ENCODE data around the gene CMTM2. TPM values are rescaled to one million over a fixed set of nuclear protein-coding genes. Genes with fewer than 3 reads are reported as not detected.

CMTM2 gene
- total RNA-seq, 5 donors from 2014 or later (not counting 1 experiment from before 2014, with no cell fraction given), result 0.26 to 0.62 TPM; not detected in 3

- ATAC-seq (replicated peaks in 1 of 4), result no peak
- WGBS (ENCODE audit: insufficient coverage), result 40% methylated on average over 1 of the region's 1 CpG
- Mint-ChIP-seq H3K36me3 (peaks cover 18% of the 10 kb centered on the region), H3K27ac (peak overlapping the region; percentile 81 to 82), H3K27me3 (no peaks in the 10 kb centered on the region), H3K9me3 (no peaks in the 10 kb centered on the region), H3K4me3 (no peak overlapping the region), H3K4me1 (peaks cover 71 to 87% (median 84%) of the 10 kb centered on the region in 3 donors)
- Histone ChIP-seq H3K9me3 (no peaks in the 10 kb centered on the region), H3K36me3 (ENCODE audit: control insufficient read depth in 2 of 2, extremely low read depth in 1 of 2, insufficient read depth in 1 of 2, low read length in 1 of 2) (peaks cover 4 to 51% of the 10 kb centered on the region in 2 donors), H3K4me1 (ENCODE audit: control insufficient read depth in 1 of 2, extremely low read depth in 1 of 2, insufficient read depth in 2 of 2, low read length in 2 of 2) (peaks cover 5 to 39% of the 10 kb centered on the region in 2 experiments), H3K4me3 (ENCODE audit: control insufficient read depth in 1 of 2, extremely low read depth in 1 of 2, low read length in 1 of 2) (no peak overlapping the region), H3K27me3 (replicated peaks in 1 of 2; ENCODE audit: control insufficient read depth in 2 of 2, extremely low read depth in 1 of 2, insufficient read depth in 2 of 2, low read length in 1 of 2) (no peaks in the 10 kb centered on the region), H3K27ac (ENCODE audit: low read length) (peak overlapping the region; percentile 11)
- CTCF ChIA-PET, result interaction anchor here in 1 of 2 donors (0.7 kb wide), 1 partner anchor 49 kb away, joined by 3 read pairs; no protein-coding TSS in a partner anchor
- POLR2A ChIA-PET, result interaction anchor here (0.6 kb wide), 2 partner anchors 9 to 134 kb away, joined by 5 to 7 read pairs; no protein-coding TSS in a partner anchor
- no peak for DNase-seq
Observed at GRCh38 chr16:66560107-66560506, 19.2 kb upstream of the CMTM2 start.

- Mint-ChIP-seq H3K27ac (peak overlapping the region; percentile 82 to 90), H3K36me3 (peaks cover 22% of the 10 kb centered on the region), H3K4me3 (peak overlapping the region in 2 of 3 donors; percentile 1), H3K27me3 (no peaks in the 10 kb centered on the region), H3K4me1 (peaks cover 58 to 75% (median 70%) of the 10 kb centered on the region in 3 donors), H3K9me3 (no peaks in the 10 kb centered on the region)
- WGBS (ENCODE audit: insufficient coverage), result no CpG with 5 or more reads among the region's 3 CpGs
- DNase-seq (no peak), ATAC-seq (replicated peaks in 1 of 4) (no peak)
- ChIA-PET POLR2A (no interaction called here), CTCF (interaction anchor here (0.5 to 3.9 kb wide), 15 partner anchors 8 to 190 kb away, joined by 3 to 29 read pairs (median 6); partner anchors contain the start of genes CKLF (in 1 of the 2), CMTM3 (in 1 of the 2) and DYNC1LI2 (in 1 of the 2))
- peaks cover 5 to 32% of the 10 kb centered on the region in 2 experiments for H3K4me1 ChIP-seq (ENCODE audit: control insufficient read depth in 1 of 2, extremely low read depth in 1 of 2, insufficient read depth in 2 of 2, low read length in 2 of 2)
- peak overlapping the region; percentile 30 for H3K27ac ChIP-seq (ENCODE audit: low read length)
- H3K27me3 ChIP-seq (replicated peaks in 1 of 2; ENCODE audit: control insufficient read depth in 2 of 2, extremely low read depth in 1 of 2, insufficient read depth in 2 of 2, low read length in 1 of 2), result no peaks in the 10 kb centered on the region
- no peak overlapping the region for H3K4me3 ChIP-seq (ENCODE audit: control insufficient read depth in 1 of 2, extremely low read depth in 1 of 2, low read length in 1 of 2)
- H3K9me3 ChIP-seq, result no peaks in the 10 kb centered on the region
- H3K36me3 ChIP-seq (ENCODE audit: control insufficient read depth in 2 of 2, extremely low read depth in 1 of 2, insufficient read depth in 1 of 2, low read length in 1 of 2), result peaks cover 4 to 61% of the 10 kb centered on the region in 2 donors
Observed at GRCh38 chr16:66561381-66562080, 17.7 kb upstream of the CMTM2 start.

GRCh38 chr16:66562409-66562808 lies 16.9 kb upstream of the CMTM2 start:
- Histone ChIP-seq H3K36me3 (ENCODE audit: control insufficient read depth in 2 of 2, extremely low read depth in 1 of 2, insufficient read depth in 1 of 2, low read length in 1 of 2) (peaks cover 4 to 69% of the 10 kb centered on the region in 2 donors), H3K9me3 (no peaks in the 10 kb centered on the region), H3K27ac (ENCODE audit: low read length) (peak overlapping the region; percentile 19), H3K27me3 (replicated peaks in 1 of 2; ENCODE audit: control insufficient read depth in 2 of 2, extremely low read depth in 1 of 2, insufficient read depth in 2 of 2, low read length in 1 of 2) (no peaks in the 10 kb centered on the region), H3K4me1 (ENCODE audit: control insufficient read depth in 1 of 2, extremely low read depth in 1 of 2, insufficient read depth in 2 of 2, low read length in 2 of 2) (peaks cover 5 to 29% of the 10 kb centered on the region in 2 experiments), H3K4me3 (ENCODE audit: control insufficient read depth in 1 of 2, extremely low read depth in 1 of 2, low read length in 1 of 2) (no peak overlapping the region)
- Mint-ChIP-seq H3K4me3 (no peak overlapping the region), H3K9me3 (no peaks in the 10 kb centered on the region), H3K27ac (peak overlapping the region; percentile 78 to 81), H3K27me3 (no peaks in the 10 kb centered on the region), H3K4me1 (peaks cover 55 to 67% (median 66%) of the 10 kb centered on the region in 3 donors), H3K36me3 (peaks cover 29% of the 10 kb centered on the region)
- ChIA-PET CTCF (interaction anchor here (0.6 to 3.9 kb wide), 19 partner anchors 9 to 311 kb away, joined by 3 to 29 read pairs (median 5); partner anchors contain the start of genes CKLF (in 1 of the 2), CMTM3 (in 1 of the 2) and DYNC1LI2 (in 1 of the 2)), POLR2A (interaction anchor here (0.7 to 1.5 kb wide), 2 partner anchors 9 to 17 kb away, joined by 3 to 8 read pairs; partner anchors contain the start of gene CMTM2 (in 1 of the 2))
- DNase-seq (peak in 1 of 35 experiments; percentile 51), ATAC-seq (replicated peaks in 1 of 4) (peak in 3 of 4 experiments; percentile 60 to 78 (median 64))
- no CpG with 5 or more reads among the region's 1 CpG for WGBS (ENCODE audit: insufficient coverage)

GRCh38 chr16:66562986-66563385 lies 16.3 kb upstream of the CMTM2 start:
- peaks cover 51 to 63% (median 61%) of the 10 kb centered on the region in 3 donors for H3K4me1 Mint-ChIP-seq
- H3K27me3 ChIP-seq (replicated peaks in 1 of 2; ENCODE audit: control insufficient read depth in 2 of 2, extremely low read depth in 1 of 2, insufficient read depth in 2 of 2, low read length in 1 of 2), result no peaks in the 10 kb centered on the region
- peaks cover 5 to 29% of the 10 kb centered on the region in 2 experiments for H3K4me1 ChIP-seq (ENCODE audit: control insufficient read depth in 1 of 2, extremely low read depth in 1 of 2, insufficient read depth in 2 of 2, low read length in 2 of 2)
- ChIA-PET POLR2A (interaction anchor here (0.7 to 1.5 kb wide), 3 partner anchors 9 to 17 kb away, joined by 3 to 8 read pairs (median 3); partner anchors contain the start of gene CMTM2 (in 1 of the 2)), CTCF (interaction anchor here (0.5 to 3.9 kb wide), 22 partner anchors 9 to 530 kb away, joined by 3 to 29 read pairs (median 5); partner anchors contain the start of genes CKLF (in 1 of the 2), CMTM3 (in 1 of the 2) and DYNC1LI2 (in 1 of the 2))
- H3K36me3 ChIP-seq (ENCODE audit: control insufficient read depth in 2 of 2, extremely low read depth in 1 of 2, insufficient read depth in 1 of 2, low read length in 1 of 2), result peaks cover 4 to 63% of the 10 kb centered on the region in 2 donors
- DNase-seq (no peak), ATAC-seq (replicated peaks in 1 of 4) (no peak)
- H3K27ac Mint-ChIP-seq, result peak overlapping the region; percentile 78 to 81
- H3K9me3 Mint-ChIP-seq, result no peaks in the 10 kb centered on the region
- H3K27ac ChIP-seq (ENCODE audit: low read length), result peak overlapping the region; percentile 7
- no peaks in the 10 kb centered on the region for H3K9me3 ChIP-seq
- H3K27me3 Mint-ChIP-seq, result no peaks in the 10 kb centered on the region
- H3K4me3 Mint-ChIP-seq, result peak overlapping the region in 2 of 3 donors; percentile 13 to 44
- WGBS (ENCODE audit: insufficient coverage), result 83% methylated on average over 1 of the region's 2 CpGs
- H3K4me3 ChIP-seq (ENCODE audit: control insufficient read depth in 1 of 2, extremely low read depth in 1 of 2, low read length in 1 of 2), result no peak overlapping the region
- peaks cover 32% of the 10 kb centered on the region for H3K36me3 Mint-ChIP-seq

GRCh38 chr16:66563574-66564334 lies 15.5 kb upstream of the CMTM2 start:
- peaks cover 3 to 56% of the 10 kb centered on the region in 2 donors for H3K36me3 ChIP-seq (ENCODE audit: control insufficient read depth in 2 of 2, extremely low read depth in 1 of 2, insufficient read depth in 1 of 2, low read length in 1 of 2)
- no peak overlapping the region for H3K4me3 Mint-ChIP-seq
- H3K4me1 Mint-ChIP-seq, result peaks cover 49 to 55% (median 54%) of the 10 kb centered on the region in 3 donors
- peak overlapping the region; percentile 78 to 81 for H3K27ac Mint-ChIP-seq
- CTCF ChIA-PET, result interaction anchor here (0.5 to 3.9 kb wide), 29 partner anchors 9 to 684 kb away, joined by 3 to 29 read pairs (median 4); partner anchors contain the start of genes CKLF (in 1 of the 2), CMTM3 (in 1 of the 2) and FHOD1 (in 1 of the 2)
- WGBS (ENCODE audit: insufficient coverage), result no CpG with 5 or more reads among the region's 2 CpGs
- H3K4me1 ChIP-seq (ENCODE audit: control insufficient read depth in 1 of 2, extremely low read depth in 1 of 2, insufficient read depth in 2 of 2, low read length in 2 of 2), result peaks cover 5 to 28% of the 10 kb centered on the region in 2 experiments
- ATAC-seq (replicated peaks in 1 of 4) (no peak), DNase-seq (no peak)
- no peaks in the 10 kb centered on the region for H3K9me3 ChIP-seq
- H3K27ac ChIP-seq (ENCODE audit: low read length), result peak overlapping the region; percentile 7
- no peaks in the 10 kb centered on the region for H3K9me3 Mint-ChIP-seq
- H3K27me3 Mint-ChIP-seq, result no peaks in the 10 kb centered on the region
- peaks cover 33% of the 10 kb centered on the region for H3K36me3 Mint-ChIP-seq
- POLR2A ChIA-PET, result interaction anchor here (0.6 to 1.5 kb wide), 3 partner anchors 9 to 28 kb away, joined by 3 read pairs; no protein-coding TSS in a partner anchor
- H3K27me3 ChIP-seq (replicated peaks in 1 of 2; ENCODE audit: control insufficient read depth in 2 of 2, extremely low read depth in 1 of 2, insufficient read depth in 2 of 2, low read length in 1 of 2), result no peaks in the 10 kb centered on the region
- H3K4me3 ChIP-seq (ENCODE audit: control insufficient read depth in 1 of 2, extremely low read depth in 1 of 2, low read length in 1 of 2), result no peak overlapping the region
